PC-9 (cell line): ENCODE data around the gene CSGALNACT2. TPM values are rescaled to one million over a fixed set of nuclear protein-coding genes. Genes with fewer than 3 reads are reported as not detected.

Experiments used
- BruUV-seq: library from RNA; stranded (reverse); fragments of 400-500 nt; replicated peaks from 2 replicates; lab custom pipeline; 2021; lab: Mats Ljungman, UMichigan
- CTCF ChIA-PET: fragments of 300-600 bp; sonication (Branson Sonifier 250); formaldehyde crosslinking; loops from one replicate; lab custom pipeline; 2022; ENCODE audit warnings: antibody characterized with exemption; lab: Charles Lee
- POLR2A ChIA-PET: fragments of 300-600 bp; sonication (Branson Sonifier 250); formaldehyde crosslinking; loops from one replicate; lab custom pipeline; 2022; ENCODE audit warnings: antibody characterized with exemption; ENCODE audit not compliant: unreplicated experiment; lab: Charles Lee
- DNase-seq, 2 experiments: peaks; one replicate each; pipeline versions ENCODE4 v3.0.0 to v3.0.0-alpha.2; 2015 to 2022; ENCODE audit warnings: mixed read lengths in 1 of 2
- H2AFZ ChIP-seq: fragments of 200-600 bp; sonication (generic); 2 replicates; pipeline ENCODE4 v1.8.1; 2017; ENCODE audit warnings: antibody characterized with exemption
- H3F3A ChIP-seq: fragments of 200-600 bp; sonication (generic); 2 replicates; pipeline ENCODE4 v1.8.1; 2017; ENCODE audit warnings: antibody characterized with exemption, mild to moderate bottlenecking, low read depth; ENCODE audit not compliant: insufficient read depth
- H3K27ac ChIP-seq: fragments of 200-600 bp; sonication (generic); 2 replicates; pipeline ENCODE4 v1.6.1; 2016; ENCODE audit warnings: mixed run types
- H3K27me3 ChIP-seq: fragments of 200-600 bp; sonication (generic); 2 replicates; pipeline ENCODE4 v1.6.1; 2016; ENCODE audit warnings: low read depth, mixed run types; ENCODE audit not compliant: insufficient read depth
- H3K36me3 ChIP-seq: fragments of 200-600 bp; sonication (generic); 2 replicates; pipeline ENCODE4 v1.6.1; 2016; ENCODE audit warnings: low read depth, mixed run types
- H3K4me1 ChIP-seq: fragments of 200-600 bp; sonication (generic); replicated peaks from 2 replicates; pipeline ENCODE4 v1.6.1; 2016; ENCODE audit warnings: mixed run types; ENCODE audit not compliant: insufficient read depth
- H3K4me2 ChIP-seq: fragments of 200-600 bp; sonication (generic); 2 replicates; pipeline ENCODE4 v1.6.1; 2017; ENCODE audit warnings: mixed run types
- H3K4me3 ChIP-seq: fragments of 200-600 bp; sonication (generic); 2 replicates; pipeline ENCODE4 v1.6.1; 2016; ENCODE audit warnings: mixed run types
- H3K79me2 ChIP-seq: fragments of 200-600 bp; sonication (generic); 2 replicates; pipeline ENCODE4 v1.6.1; 2017; ENCODE audit warnings: low read depth, mixed run types
- H3K9me2 ChIP-seq: fragments of 200-600 bp; sonication (generic); 2 replicates; pipeline ENCODE4 v1.8.1; 2017; ENCODE audit warnings: mild to moderate bottlenecking; ENCODE audit not compliant: insufficient read depth
- H3K9me3 ChIP-seq: fragments of 200-600 bp; sonication (generic); 2 replicates; pipeline ENCODE4 v1.8.1; 2016; ENCODE audit warnings: low read depth; ENCODE audit not compliant: insufficient read depth
- H4K20me1 ChIP-seq: fragments of 200-600 bp; sonication (generic); 2 replicates; pipeline ENCODE4 v1.8.1; 2017; ENCODE audit not compliant: insufficient read depth
- CTCF ChIP-seq: fragments of 200-600 bp; sonication (generic); conservative IDR thresholded peaks from 2 replicates; pipeline ENCODE4 v1.6.1; 2017; ENCODE audit warnings: mixed run types, antibody characterized with exemption, mild to moderate bottlenecking, moderate library complexity
- EZH2 ChIP-seq: fragments of 200-600 bp; sonication (generic); IDR thresholded peaks from 2 replicates; pipeline ENCODE4 v1.8.0; 2017; ENCODE audit warnings: antibody characterized with exemption, low read depth
- intact Hi-C: fragments of 100-400 bp; cut with micrococcal nuclease; formaldehyde crosslinking; loops from one replicate; pipeline ENCODE4 v1.10.0; 2022; ENCODE audit not compliant: unreplicated experiment
- total RNA-seq: library from RNA; stranded (reverse); gene quantifications from 2 replicates; pipeline ENCODE4 v1.2.3, GENCODE V29; 2021

CSGALNACT2 gene
- total RNA-seq, 1 experiment from 2014 or later, result 7.2 TPM

- Histone ChIP-seq H3F3A (peaks cover 21% of the 10 kb centered on the region), H3K4me3 (peak overlapping the region; percentile 99), H3K27ac (0 out of 2 replicates have a peak overlapping the region, but pooled peaks have one; percentile 7), H3K36me3 (no peaks in the 10 kb centered on the region), H3K27me3 (no peaks in the 10 kb centered on the region), H3K4me1 (peaks cover 28% of the 10 kb centered on the region), H2AFZ (peak overlapping the region; percentile 100), H3K9me2 (no peaks in the 10 kb centered on the region), H4K20me1 (no peaks in the 10 kb centered on the region), H3K4me2 (peak overlapping the region; percentile 96), H3K79me2 (peaks cover 41% of the 10 kb centered on the region), H3K9me3 (no peaks in the 10 kb centered on the region)
- CTCF ChIA-PET, result no interaction called here
- no peak for TF ChIP-seq CTCF
- no peak for TF ChIP-seq EZH2
- peak in 1 of 2 experiments; percentile 44 for DNase-seq
- POLR2A ChIA-PET, result interaction anchor here (0.5 to 0.8 kb wide), 3 partner anchors 9 to 276 kb away, joined by 3 to 7 read pairs (median 5); no protein-coding TSS in a partner anchor
- intact Hi-C loops, result loop anchor here (2.0 kb wide), 1 partner anchor 213 kb away; no protein-coding TSS in a partner anchor
- BruUV-seq, result no TSS peak
Measured at GRCh38 chr10:43137717-43138020, 576 bp upstream of the CSGALNACT2 start.

GRCh38 chr10:43138757-43139241 is 554 bp downstream of the CSGALNACT2 start:
- Histone ChIP-seq H3K27me3 (no peaks in the 10 kb centered on the region), H3K9me3 (no peaks in the 10 kb centered on the region), H3K4me2 (peak overlapping the region; percentile 81), H3K4me1 (peaks cover 28% of the 10 kb centered on the region), H2AFZ (peak overlapping the region; percentile 78), H3K9me2 (no peaks in the 10 kb centered on the region), H4K20me1 (no peaks in the 10 kb centered on the region), H3F3A (peaks cover 21% of the 10 kb centered on the region), H3K79me2 (peaks cover 45% of the 10 kb centered on the region), H3K27ac (no peak overlapping the region), H3K36me3 (no peaks in the 10 kb centered on the region), H3K4me3 (peak overlapping the region; percentile 99)
- DNase-seq, result peak; percentile 23 to 45
- no peak for TF ChIP-seq EZH2
- TF ChIP-seq CTCF, result no peak
- no TSS peak for BruUV-seq
- intact Hi-C loops, result loop anchor here (2.0 kb wide), 1 partner anchor 212 kb away; no protein-coding TSS in a partner anchor
- ChIA-PET POLR2A (interaction anchor here (0.6 kb wide), 3 partner anchors 13 to 270 kb away, joined by 3 to 11 read pairs (median 9); partner anchors contain the start of gene HNRNPF), CTCF (interaction anchor here (0.6 kb wide), 1 partner anchor 63 kb away, joined by 3 read pairs; no protein-coding TSS in a partner anchor)

- Histone ChIP-seq H3K27me3 (no peaks in the 10 kb centered on the region), H3K4me1 (peaks cover 28% of the 10 kb centered on the region), H3K36me3 (no peaks in the 10 kb centered on the region), H3K27ac (no peak overlapping the region), H3K4me3 (no peak overlapping the region), H3K4me2 (no peak overlapping the region), H3K9me3 (no peaks in the 10 kb centered on the region), H3K79me2 (peaks cover 54% of the 10 kb centered on the region), H4K20me1 (no peaks in the 10 kb centered on the region), H2AFZ (no peak overlapping the region), H3K9me2 (no peaks in the 10 kb centered on the region), H3F3A (peaks cover 12% of the 10 kb centered on the region)
- intact Hi-C loops, result no loop called here
- TF ChIP-seq CTCF (no peak), EZH2 (no peak)
- ChIA-PET CTCF (no interaction called here), POLR2A (no interaction called here)
- no peak for DNase-seq
- BruUV-seq, result no TSS peak
Measured at GRCh38 chr10:43141421-43141820, 3.2 kb downstream of the CSGALNACT2 start.
